ENCODE results near the gene SLC35F2.
"Not testable (repeated sequence)": the region's sequence is repeated elsewhere in the genome, so short reads cannot be mapped to it uniquely, and the experiment has no call there.

The SLC35F2 gene

GRCh38 chr11:107777110-107777509 lies 81.5 kb downstream of the SLC35F2 start:
- no peak overlapping the region for H3K4me3 ChIP-seq (ENCODE audit: low read depth, low read length)
- peaks cover 3% of the 10 kb centered on the region; the same call in 1 of the 2 replicates for H3K27me3 ChIP-seq
- no peak for DNase-seq
- TF ChIP-seq CTCF (IDR thresholded peaks at IDR 0.05; ENCODE audit: low read depth, low read length): no peak
- no peaks in the 10 kb centered on the region for H3K9me3 ChIP-seq
- no peaks in the 10 kb centered on the region for H3K4me1 ChIP-seq
- no peaks in the 10 kb centered on the region for H3K36me3 ChIP-seq

DNA sequence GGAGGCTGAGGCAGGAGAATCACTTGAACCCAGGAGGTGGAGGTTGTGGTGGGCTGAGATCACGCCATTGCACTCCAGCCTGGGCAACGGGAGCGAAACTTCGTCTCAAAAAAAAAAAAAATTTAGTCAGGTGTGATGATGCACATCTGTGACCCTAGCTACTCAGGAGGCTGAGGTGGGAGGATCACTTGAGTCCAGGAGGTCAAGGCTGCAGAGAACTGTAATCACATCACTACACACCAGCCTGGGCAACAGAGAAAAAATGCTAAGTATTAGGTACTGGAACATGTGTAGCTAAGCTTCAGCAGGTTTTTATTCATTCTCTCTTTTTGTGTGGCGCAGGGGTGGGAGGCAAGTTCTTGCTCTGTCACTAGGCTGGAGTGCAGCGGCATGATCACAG lies 82.5 kb downstream of the SLC35F2 start:
- no peak for DNase-seq
- Histone ChIP-seq H3K4me1 (no peaks in the 10 kb centered on the region), H3K36me3 (no peaks in the 10 kb centered on the region), H3K27me3 (peaks cover 3% of the 10 kb centered on the region; the same call in 1 of the 2 replicates), H3K9me3 (no peaks in the 10 kb centered on the region), H3K4me3 (ENCODE audit: low read depth, low read length) (no peak overlapping the region)
- TF ChIP-seq CTCF (IDR thresholded peaks at IDR 0.05; ENCODE audit: low read depth, low read length): no peak

DNA sequence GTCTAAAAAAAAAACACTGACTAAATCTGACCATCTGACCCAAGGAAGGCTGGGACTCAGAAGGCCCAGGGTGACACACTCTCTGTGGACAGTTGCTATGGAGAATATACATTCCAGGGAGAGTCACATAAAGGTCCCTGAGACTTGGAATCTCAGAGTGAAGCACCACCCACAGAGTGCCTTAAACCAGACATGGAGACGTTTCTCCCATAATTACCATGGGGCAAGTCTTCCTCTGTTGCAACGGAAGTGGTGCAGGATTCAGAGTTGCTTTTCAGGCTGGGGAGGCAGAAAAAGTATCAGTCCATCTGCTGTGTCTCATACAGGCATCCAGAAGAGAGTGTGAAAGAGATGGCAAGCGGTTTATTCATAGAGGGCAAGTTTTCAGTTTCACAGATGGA lies 88.0 kb downstream of the SLC35F2 start:
- no peaks in the 10 kb centered on the region for H3K36me3 ChIP-seq
- H3K27me3 ChIP-seq: peaks cover 9% of the 10 kb centered on the region
- no peaks in the 10 kb centered on the region for H3K4me1 ChIP-seq
- no peak for DNase-seq
- no peaks in the 10 kb centered on the region for H3K9me3 ChIP-seq
- H3K4me3 ChIP-seq (ENCODE audit: low read depth, low read length): no peak overlapping the region
- no peak for TF ChIP-seq CTCF (IDR thresholded peaks at IDR 0.05; ENCODE audit: low read depth, low read length)

DNA sequence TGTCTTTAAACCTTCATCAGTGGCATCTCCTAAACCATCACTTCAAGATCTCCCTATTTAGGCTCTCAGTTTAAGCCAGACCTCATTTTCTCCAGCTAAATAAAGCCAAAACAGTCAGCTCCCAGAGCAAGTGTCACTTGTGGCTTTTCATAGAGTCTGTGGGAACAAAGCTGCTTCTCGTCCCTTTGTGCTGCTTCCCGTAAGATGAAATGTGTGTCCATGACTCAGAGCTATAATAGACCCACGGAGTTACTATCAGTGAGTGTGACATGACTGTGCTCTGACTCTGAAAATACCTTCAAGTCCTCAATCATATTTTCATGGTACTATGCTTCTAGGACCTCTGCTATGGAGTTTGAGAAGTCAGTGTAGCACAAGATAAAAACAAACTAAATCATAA lies 89.4 kb downstream of the SLC35F2 start:
- no peak for TF ChIP-seq CTCF (IDR thresholded peaks at IDR 0.05; ENCODE audit: low read depth, low read length)
- Histone ChIP-seq H3K4me1 (no peaks in the 10 kb centered on the region), H3K9me3 (no peaks in the 10 kb centered on the region), H3K36me3 (no peaks in the 10 kb centered on the region), H3K27me3 (peaks cover 9% of the 10 kb centered on the region), H3K4me3 (ENCODE audit: low read depth, low read length) (no peak overlapping the region)
- no peak for DNase-seq

- H3K4me3 ChIP-seq (ENCODE audit: low read depth, low read length); H3K4me1 ChIP-seq; H3K36me3 ChIP-seq; H3K9me3 ChIP-seq; H3K27me3 ChIP-seq; DNase-seq: not testable (repeated sequence)
Measured at GRCh38 chr11:107758719-107759355, 99.8 kb downstream of the SLC35F2 start.

- Histone ChIP-seq H3K4me1 (no peaks in the 10 kb centered on the region), H3K4me3 (ENCODE audit: low read depth, low read length) (no peak overlapping the region), H3K27me3 (peaks cover 2% of the 10 kb centered on the region; the same call in 1 of the 2 replicates), H3K9me3 (no peaks in the 10 kb centered on the region), H3K36me3 (no peaks in the 10 kb centered on the region)
- TF ChIP-seq CTCF (IDR thresholded peaks at IDR 0.05; ENCODE audit: low read depth, low read length): peak; percentile 51
- peak; percentile 15 for DNase-seq
Measured at GRCh38 chr11:107757661-107758060, 100.9 kb downstream of the SLC35F2 start.
